Kidney epithelial cell (primary cell): ENCODE data around the gene CHTF18. TPM values are rescaled to one million over a fixed set of nuclear protein-coding genes. Genes with fewer than 3 reads are reported as not detected.

Source experiments
- DNase-seq: peaks from one replicate; pipeline ENCODE4 v3.0.0-alpha.2; 2010; ENCODE audit warnings: low read depth
- H3K27me3 ChIP-seq: 2 replicates; pipeline ENCODE4 v1.6.0; 2011; ENCODE audit warnings: low read length; ENCODE audit not compliant: control insufficient read depth, insufficient read depth
- H3K36me3 ChIP-seq: 2 replicates; pipeline ENCODE4 v1.5.1; 2011; ENCODE audit warnings: low read length; ENCODE audit not compliant: control insufficient read depth, insufficient read depth
- H3K4me3 ChIP-seq: 2 replicates; pipeline ENCODE4 v1.5.1; 2011; ENCODE audit warnings: low read depth, mild to moderate bottlenecking, control low read depth, low read length
- CTCF ChIP-seq: IDR thresholded peaks from 2 replicates; pipeline ENCODE4 v1.5.1; 2011; ENCODE audit warnings: mild to moderate bottlenecking, moderate library complexity, low read length, control low read depth, inconsistent platforms; ENCODE audit not compliant: insufficient read depth, poor library complexity, severe bottlenecking
- total RNA-seq: library from RNA; depleted of rRNA; stranded (reverse); fragments of >200 nt; gene quantifications from 2 replicates; pipeline ENCODE4 v1.2.3, GENCODE V29; 2015

The CHTF18 gene
- total RNA-seq, 1 donor from 2014 or later: 23.9 TPM

GRCh38 chr16:763369-764183 is 24.8 kb upstream of the CHTF18 start:
- Histone ChIP-seq H3K4me3 (no peak overlapping the region), H3K27me3 (no peaks in the 10 kb centered on the region), H3K36me3 (no peaks in the 10 kb centered on the region)
- DNase-seq: no peak
- no peak for TF ChIP-seq CTCF

- no peak overlapping the region for H3K4me3 ChIP-seq
- no peak for DNase-seq
- no peak for TF ChIP-seq CTCF
- H3K36me3 ChIP-seq: no peaks in the 10 kb centered on the region
- H3K27me3 ChIP-seq: no peaks in the 10 kb centered on the region
These were observed 24.2 kb upstream of the CHTF18 start for GRCh38 chr16:764184-764750.

- no peak for TF ChIP-seq CTCF
- no peak for DNase-seq
- no peaks in the 10 kb centered on the region for H3K27me3 ChIP-seq
- H3K4me3 ChIP-seq: no peak overlapping the region
- H3K36me3 ChIP-seq: no peaks in the 10 kb centered on the region
These were observed 23.5 kb upstream of the CHTF18 start for GRCh38 chr16:764848-765487.

GRCh38 chr16:765488-765865 is 22.9 kb upstream of the CHTF18 start:
- Histone ChIP-seq H3K4me3 (no peak overlapping the region), H3K27me3 (no peaks in the 10 kb centered on the region), H3K36me3 (no peaks in the 10 kb centered on the region)
- TF ChIP-seq CTCF: no peak
- DNase-seq: no peak

- H3K27me3 ChIP-seq: no peaks in the 10 kb centered on the region
- TF ChIP-seq CTCF: no peak
- H3K36me3 ChIP-seq: no peaks in the 10 kb centered on the region
- H3K4me3 ChIP-seq: no peak overlapping the region
- no peak for DNase-seq
These were observed 22.2 kb upstream of the CHTF18 start for GRCh38 chr16:766008-766819.
